Epithelial cell of esophagus (primary cell): ENCODE data around the gene DYDC2.
"Not testable (repeated sequence)": the region's sequence is repeated elsewhere in the genome, so short reads cannot be mapped to it uniquely, and the experiment has no call there.

Experiments used
- DNase-seq: peaks from one replicate; pipeline ENCODE4 v3.0.0; 2010; ENCODE audit warnings: low read depth
- H3K4me3 ChIP-seq: 2 replicates; pipeline ENCODE4 v1.5.1; 2011; ENCODE audit warnings: mild to moderate bottlenecking, low read length, control low read depth
- CTCF ChIP-seq: IDR thresholded peaks from 2 replicates; pipeline ENCODE4 v1.5.1; 2011; ENCODE audit warnings: low read depth, mild to moderate bottlenecking, low read length, control low read depth, inconsistent platforms; ENCODE audit not compliant: insufficient read depth; ENCODE audit errors: missing control alignments

The DYDC2 gene

GRCh38 chr10:80344276-80344675 lies 12.3 kb upstream of the DYDC2 start:
- no peak overlapping the region for H3K4me3 ChIP-seq
- no peak for TF ChIP-seq CTCF
- no peak for DNase-seq

DNA sequence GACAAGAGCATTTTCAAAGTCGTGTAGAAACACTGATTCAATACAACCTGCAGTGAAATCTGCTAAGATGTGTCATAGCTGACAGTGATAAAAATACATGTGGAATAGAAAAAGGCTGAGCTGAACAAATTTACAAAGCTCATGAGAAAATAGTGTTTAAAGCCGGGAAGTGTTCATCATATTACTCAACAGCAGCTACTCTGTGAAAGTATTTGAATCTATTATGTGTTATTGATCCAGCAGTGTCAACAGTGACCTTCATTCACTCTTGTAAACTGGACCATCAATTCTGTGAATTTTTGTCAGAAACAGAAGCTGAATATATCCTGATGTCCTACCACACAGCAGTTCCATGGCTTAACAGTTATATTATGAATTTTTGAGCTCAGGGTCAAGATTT lies 11.7 kb upstream of the DYDC2 start:
- no peak for TF ChIP-seq CTCF
- DNase-seq, result no peak

GRCh38 chr10:80350251-80350650 lies 6.3 kb upstream of the DYDC2 start:
- DNase-seq, result no peak
- no peak overlapping the region for H3K4me3 ChIP-seq
- no peak for TF ChIP-seq CTCF

More for the DNA sequence above, 11.7 kb upstream of the DYDC2 start:
- H3K4me3 ChIP-seq, result no peak overlapping the region

- no peak for DNase-seq
- no peak for TF ChIP-seq CTCF
- H3K4me3 ChIP-seq, result no peak overlapping the region
These were observed 5.4 kb upstream of the DYDC2 start for GRCh38 chr10:80351220-80351619.

DNA sequence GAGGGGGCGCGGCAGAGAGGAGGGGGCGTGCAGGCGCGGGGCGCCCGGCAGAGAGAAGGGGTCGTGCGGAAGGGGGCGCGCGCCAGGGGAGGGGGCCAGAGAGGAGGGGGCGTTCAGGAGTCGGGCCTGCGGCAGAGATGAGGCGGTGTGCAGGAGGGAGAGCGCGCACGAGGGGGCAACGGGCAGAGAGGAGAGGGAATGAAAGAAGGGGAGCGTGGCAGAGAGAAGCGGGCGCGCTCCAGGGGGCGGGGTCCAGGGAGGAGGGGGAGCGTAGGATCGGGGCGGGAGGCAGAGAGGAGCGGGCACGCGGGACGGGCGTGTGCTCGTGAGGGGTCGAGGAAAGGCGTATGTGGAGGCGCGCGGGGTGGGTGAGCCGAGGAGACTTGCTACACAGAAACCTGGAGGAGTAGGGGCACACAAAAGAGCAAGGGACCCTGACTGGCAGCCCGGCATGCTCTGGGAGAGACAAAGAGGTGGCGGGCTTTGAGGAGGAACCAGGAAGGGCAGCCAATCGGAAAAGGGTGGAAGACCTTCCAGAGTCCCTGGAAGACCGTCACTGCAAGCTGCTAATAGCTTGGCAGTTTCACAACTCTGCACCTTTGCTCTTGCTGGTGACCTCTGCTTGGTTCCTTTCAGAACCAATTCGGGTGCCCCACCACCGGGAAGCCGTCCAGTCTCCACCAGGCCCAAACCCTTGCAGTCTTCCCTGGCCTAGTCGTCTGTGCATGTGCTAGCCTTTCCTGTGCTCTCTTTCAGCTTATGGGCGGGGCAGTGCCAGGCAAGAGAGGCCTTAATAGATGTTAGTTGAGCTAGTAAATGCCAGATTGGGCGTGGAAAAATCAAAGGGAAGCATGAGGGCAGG lies 639 bp downstream of the DYDC2 start:
- DNase-seq, result peak; percentile 40
- H3K4me3 ChIP-seq, result no peak overlapping the region
- no peak for TF ChIP-seq CTCF

- no peak overlapping the region for H3K4me3 ChIP-seq
- no peak for TF ChIP-seq CTCF
- DNase-seq, result no peak
These were observed 1.2 kb downstream of the DYDC2 start for GRCh38 chr10:80357851-80358125.

DNA sequence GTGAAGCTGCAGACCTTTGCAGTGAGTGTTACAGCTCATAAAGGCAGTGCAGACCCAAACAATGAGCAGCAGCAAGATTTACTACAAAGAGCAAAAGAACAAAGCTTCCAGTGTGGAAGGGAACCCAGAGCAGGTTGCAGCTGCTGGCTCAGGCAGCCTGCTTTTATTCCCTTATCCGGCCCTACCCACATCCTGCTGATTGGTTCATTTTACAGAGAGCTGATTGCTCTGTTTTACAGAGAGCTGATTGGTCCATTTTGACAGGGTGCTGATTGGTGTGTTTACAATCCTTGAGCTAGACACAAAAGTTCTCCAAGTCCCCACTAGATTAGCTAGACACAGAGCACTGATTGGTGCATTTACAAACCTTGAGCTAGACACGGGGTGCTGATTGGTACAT lies 2.3 kb downstream of the DYDC2 start:
- not testable (repeated sequence) for H3K4me3 ChIP-seq, DNase-seq
